GM10847 (cell line): ENCODE measurements around the gene FES.

Experiments
- POLR2A ChIP-seq: IDR thresholded peaks from 2 replicates; pipeline ENCODE4 v1.6.1; 2011; ENCODE audit not compliant: insufficient read length; ENCODE audit errors: extremely low read depth

FES gene

DNA sequence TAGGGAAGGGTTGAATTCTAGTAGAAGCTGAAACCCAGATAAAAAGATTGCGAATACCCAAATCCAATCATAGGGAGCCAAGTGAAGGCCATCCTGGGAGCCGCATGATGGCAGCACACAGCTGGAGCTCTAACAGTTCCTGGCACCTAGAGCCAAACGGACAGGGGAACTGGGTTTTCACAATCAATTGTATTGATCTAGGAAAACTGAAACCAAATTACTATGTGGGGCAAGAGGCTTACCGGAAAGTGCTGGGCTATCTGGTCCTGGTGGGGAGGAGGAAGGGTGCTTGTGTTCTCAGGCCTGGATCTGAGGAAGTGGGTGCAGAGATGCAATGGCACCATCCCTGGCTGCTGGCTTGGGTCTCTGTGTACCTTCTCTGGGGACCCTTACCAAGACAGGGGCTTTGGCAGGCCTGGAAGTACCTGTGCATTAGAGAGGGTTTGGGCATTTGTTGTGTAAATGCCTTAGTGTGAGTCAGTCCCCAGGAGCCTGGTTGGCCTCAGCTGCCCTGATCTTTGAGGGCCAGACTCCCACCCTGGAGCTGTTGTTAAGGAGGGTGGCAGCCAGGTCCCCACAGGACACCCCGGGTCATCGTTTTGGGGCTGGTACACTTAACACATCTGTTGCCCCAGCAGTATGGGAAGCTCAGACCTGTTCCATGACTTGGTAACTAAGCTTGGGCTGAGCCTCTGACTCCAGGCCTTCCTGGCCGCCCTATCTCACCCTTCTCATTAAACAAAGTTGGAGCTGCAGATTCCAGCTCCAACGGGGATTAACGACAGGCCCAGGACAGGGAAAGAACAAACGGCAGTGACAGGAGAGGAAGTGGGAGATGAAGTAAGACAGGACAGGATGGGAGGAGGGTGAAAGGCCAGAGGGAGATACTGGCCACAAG lies 24.8 kb upstream of the FES start:
- TF ChIP-seq POLR2A, result no peak

- TF ChIP-seq POLR2A, result no peak
Measured at GRCh38 chr15:90860450-90860849, 23.9 kb upstream of the FES start.

- TF ChIP-seq POLR2A, result no peak
Measured at GRCh38 chr15:90860942-90861675, 23.2 kb upstream of the FES start.

- TF ChIP-seq POLR2A, result no peak
Measured at GRCh38 chr15:90862487-90862886, 21.8 kb upstream of the FES start.

DNA sequence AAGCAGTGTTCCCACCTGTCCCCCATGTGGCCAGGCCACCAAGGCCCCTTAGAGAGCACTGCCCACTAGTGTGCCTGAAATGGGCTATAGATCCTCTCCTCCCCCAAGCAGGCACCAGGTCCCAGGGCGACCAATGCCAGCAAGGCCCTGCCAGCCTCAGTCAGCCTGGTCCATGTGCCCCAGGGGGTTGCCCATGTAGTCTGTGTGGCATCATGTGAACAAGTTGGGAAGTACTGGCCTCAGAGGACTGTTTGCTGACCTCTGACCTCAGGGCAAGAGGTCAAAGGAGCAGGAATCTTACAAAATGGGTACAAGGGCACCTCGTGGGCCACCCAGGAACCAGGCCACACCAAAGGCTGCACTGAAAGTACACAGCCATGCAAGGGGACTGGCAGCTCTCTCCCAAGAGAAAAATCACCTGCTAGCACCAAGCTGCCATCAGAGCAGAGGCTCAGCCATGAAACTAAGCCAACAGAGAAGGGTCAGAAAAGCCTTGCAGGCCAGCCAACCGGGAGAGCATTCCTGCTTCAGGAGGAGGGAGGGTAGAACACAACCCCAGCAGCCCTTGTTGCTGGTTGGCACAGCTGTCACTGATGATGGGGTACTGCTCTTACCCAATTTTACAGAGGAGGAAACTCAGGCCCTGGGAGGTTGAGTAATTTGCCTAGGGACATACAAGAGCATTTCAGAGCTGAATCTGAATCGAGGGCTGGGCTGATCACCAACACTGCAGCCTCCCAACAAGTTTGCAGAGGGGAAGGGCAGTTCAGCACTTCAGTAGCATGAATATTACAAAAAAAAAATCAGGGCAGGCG lies 21.1 kb upstream of the FES start:
- TF ChIP-seq POLR2A, result no peak

DNA sequence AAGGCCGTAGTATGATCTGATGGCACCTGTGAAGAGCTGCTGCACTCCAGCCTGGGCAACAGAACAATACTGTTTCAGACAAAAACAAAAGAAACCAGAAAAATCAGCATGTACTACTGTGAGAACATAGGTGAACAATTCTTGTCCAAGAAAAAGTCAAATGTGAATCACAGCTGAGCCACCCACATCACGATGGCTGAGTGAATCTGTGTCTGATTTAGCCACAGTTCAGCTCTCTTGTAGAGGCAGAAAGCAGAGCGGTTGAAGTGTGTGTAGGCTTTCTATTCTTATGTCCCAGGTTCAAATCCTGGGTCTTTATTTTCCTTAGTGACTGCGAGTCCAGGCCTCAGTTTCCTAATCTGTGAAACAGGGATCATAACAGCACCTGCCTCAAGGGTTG lies 20.3 kb upstream of the FES start:
- no peak for TF ChIP-seq POLR2A

DNA sequence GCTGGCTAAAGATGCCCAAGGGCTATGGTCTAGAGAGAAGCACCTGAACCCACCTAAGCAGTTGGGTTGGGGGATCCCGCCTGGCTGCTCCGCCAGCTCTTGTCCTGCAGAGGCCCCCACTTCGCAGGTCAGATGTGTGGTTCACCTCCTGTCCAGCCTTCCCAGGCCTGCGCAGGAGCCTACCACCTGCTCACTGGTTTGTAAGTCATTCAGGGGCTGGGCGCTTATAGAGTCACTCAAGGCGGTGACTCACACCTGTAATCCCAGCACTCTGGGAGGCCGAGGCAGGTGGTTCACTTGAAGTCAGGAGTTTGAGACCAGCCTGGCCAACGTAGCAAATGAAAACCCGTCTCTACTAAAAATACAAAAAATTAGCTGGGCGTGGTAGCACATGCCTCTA lies 19.8 kb upstream of the FES start:
- TF ChIP-seq POLR2A, result no peak

GRCh38 chr15:90865702-90866101 lies 18.6 kb upstream of the FES start:
- TF ChIP-seq POLR2A, result no peak

DNA sequence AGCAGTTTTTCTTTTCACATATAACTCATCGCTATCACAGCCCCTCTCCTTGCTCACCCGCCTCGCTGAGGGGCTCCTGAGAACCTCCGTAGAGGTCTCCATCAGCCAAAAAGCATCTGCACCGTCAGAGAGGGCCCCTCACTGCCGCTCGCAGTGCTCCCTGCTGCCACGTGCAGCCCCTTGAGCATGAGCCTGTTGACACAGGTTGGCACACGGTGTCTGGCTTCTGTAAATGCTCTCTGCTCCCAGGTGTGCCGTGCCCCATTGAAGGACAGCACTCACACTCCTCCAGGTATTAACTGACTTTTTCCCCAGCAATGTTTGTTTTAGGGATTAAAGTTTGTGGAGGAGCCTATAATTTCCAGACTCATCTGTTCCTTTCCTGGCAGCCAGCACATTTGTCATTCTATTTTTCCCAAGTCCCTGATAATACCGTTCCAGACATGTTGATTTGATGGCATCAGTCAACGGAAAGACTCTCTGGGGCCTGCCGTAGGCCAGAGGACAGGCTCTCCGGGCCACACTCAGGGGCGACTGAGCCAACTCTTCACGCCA lies 18.1 kb upstream of the FES start:
- TF ChIP-seq POLR2A, result no peak

DNA sequence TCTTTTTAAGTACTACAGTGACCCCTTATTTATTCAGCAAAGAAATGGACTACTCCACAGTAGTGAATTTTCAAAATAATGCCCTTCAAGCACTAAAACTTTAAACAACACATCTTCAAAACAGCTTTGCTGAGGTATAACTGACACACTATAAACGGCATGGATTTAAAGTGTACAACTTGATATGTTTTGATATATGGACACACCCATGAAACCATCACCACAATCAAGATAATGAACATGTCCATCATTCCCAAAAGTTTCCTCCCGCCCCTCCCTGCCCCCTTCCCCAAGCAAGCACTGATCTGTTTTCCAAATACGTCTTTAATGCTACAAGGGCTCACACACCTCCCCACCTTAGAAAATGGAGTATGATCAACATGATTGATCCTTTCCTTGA lies 17.5 kb upstream of the FES start:
- no peak for TF ChIP-seq POLR2A

DNA sequence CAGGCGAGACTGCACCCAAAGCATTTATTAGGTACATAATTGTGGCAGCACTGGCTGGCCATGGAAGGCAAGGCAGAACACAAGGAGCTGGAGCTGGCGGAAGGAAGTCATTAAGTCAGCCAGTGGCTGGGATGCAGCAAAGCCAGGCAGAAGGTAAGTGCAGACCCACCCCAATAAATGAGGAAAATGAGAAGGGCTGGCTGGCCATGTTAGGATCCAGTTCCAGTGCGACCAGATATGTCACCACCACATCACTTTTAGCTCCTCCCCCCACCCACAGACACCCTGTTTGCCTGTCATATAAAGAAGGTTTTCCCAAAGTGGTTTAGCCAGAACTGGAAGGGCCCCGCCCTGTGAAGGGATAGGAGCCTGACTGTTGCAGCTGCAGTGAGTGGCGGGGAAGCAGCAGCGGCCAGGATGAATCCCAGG lies 16.0 kb upstream of the FES start, which contains the start of gene FURIN:
Gene FURIN, plus strand, starts transcription at position 328 of the 429 bp plus-strand sequence. CDS start 7,153 bp downstream, outside the sequence.
- no peak for TF ChIP-seq POLR2A

GRCh38 chr15:90869140-90869541 lies 15.2 kb upstream of the FES start:
- TF ChIP-seq POLR2A, result no peak

GRCh38 chr15:90869601-90870353 lies 14.5 kb upstream of the FES start:
- TF ChIP-seq POLR2A, result no peak

DNA sequence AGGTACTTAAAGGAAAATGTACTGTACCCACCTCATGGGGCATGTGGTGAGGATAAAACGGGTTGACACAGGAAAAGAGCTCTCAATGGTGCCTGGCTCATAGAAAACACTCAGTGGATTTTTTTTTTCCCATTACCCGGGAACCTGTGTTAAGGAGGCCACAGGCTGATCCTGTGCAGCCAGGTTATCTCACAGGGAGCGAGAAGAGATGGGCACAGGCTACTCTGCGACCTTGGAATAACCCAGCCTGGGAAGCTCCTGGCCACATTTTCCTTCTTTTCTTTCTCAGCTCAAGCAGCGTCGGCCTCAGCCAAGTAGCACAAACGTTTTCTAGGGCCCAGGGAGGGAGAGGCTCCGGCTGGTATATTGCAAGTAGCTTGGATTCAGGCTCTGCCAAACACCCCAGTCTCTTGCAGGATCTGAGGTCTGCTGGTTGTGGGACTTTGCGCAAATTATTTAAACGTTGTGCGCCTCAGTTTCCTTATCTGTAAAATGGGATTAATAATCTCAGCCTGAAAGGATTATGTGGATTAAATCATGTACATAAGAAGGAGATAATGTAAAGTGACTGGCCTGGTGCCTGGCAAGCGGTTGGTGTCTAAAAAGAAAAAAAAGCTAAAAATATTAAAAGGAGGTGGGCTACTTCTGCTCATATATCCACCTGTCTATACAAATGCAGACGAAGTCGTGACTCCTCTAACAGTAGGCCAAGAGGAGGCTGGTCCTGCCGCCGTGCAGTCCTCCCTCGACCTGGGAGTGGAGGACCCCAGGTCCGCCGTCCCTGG lies 13.8 kb upstream of the FES start:
- TF ChIP-seq POLR2A, result no peak

- no peak for TF ChIP-seq POLR2A
Measured at GRCh38 chr15:90871139-90871715, 13.1 kb upstream of the FES start.
